HCT116 (cell line): ENCODE data around the gene CD68. TPM values are rescaled to one million over a fixed set of nuclear protein-coding genes. Genes with fewer than 3 reads are reported as not detected.

Experiments used
- ATAC-seq: fragments of 200-7000 bp; cut with Tn5 transposase; 2 replicates; pipeline ENCODE4 v1.9.1; 2020; ENCODE audit warnings: mild to moderate bottlenecking, moderate library complexity
- BruUV-seq: library from RNA; stranded (reverse); fragments of 400-500 nt; replicated peaks from 2 replicates; lab custom pipeline; 2021; lab: Mats Ljungman, UMichigan
- CTCF ChIA-PET: fragments of 300-600 bp; sonication (Branson Sonifier 250); formaldehyde crosslinking; loops from one replicate; lab custom pipeline; 2021; ENCODE audit warnings: antibody characterized with exemption; lab: Charles Lee
- POLR2A ChIA-PET: fragments of 300-600, 350-600 bp; sonication (Branson Sonifier 250); formaldehyde crosslinking; loops from one replicate; lab custom pipeline; 2021; ENCODE audit warnings: antibody characterized with exemption; lab: Charles Lee
- RAD21 ChIA-PET, 2 experiments: fragments of 300-600 bp; sonication (Branson Sonifier 250); formaldehyde crosslinking; loops; one replicate each; lab custom pipeline; 2023; ENCODE audit warnings: low total read pairs in 2 of 2; ENCODE audit not compliant: uncharacterized antibody in 2 of 2, unreplicated experiment in 2 of 2, low non-redundant PET in 1 of 2; lab: Charles Lee
- DNase-seq: peaks from one replicate; pipeline ENCODE4 v3.0.0-alpha.2; 2010; ENCODE audit warnings: low read depth, low spot score
- H2AFZ ChIP-seq: fragments of 200-600 bp; shearing (Covaris generic), sonication (generic); 2 replicates; pipeline ENCODE4 v1.6.1; 2017; ENCODE audit warnings: low read depth, mixed run types, mixed read lengths, antibody characterized with exemption, low read length; ENCODE audit not compliant: poor library complexity, severe bottlenecking
- H3K27ac ChIP-seq: 2 replicates; pipeline ENCODE4 v1.5.1; 2012; ENCODE audit warnings: low read depth, low read length
- H3K27me3 ChIP-seq: fragments of 200-600 bp; sonication (generic); 2 replicates; pipeline ENCODE4 v1.6.1; 2016; ENCODE audit warnings: mixed run types, low read length, mixed read lengths; ENCODE audit not compliant: insufficient read depth
- H3K36me3 ChIP-seq, 2 experiments: fragments of 200-500 bp in 1 of 2; fragments of 200-600 bp in 1 of 2; sonication (Bioruptor generic) in 1 of 2; sonication (generic) in 1 of 2; 2 replicates each; pipeline versions ENCODE4 v1.5.1 to v1.6.1; 2014 to 2016; ENCODE audit warnings: low read length in 2 of 2, inconsistent platforms in 1 of 2, mixed read lengths in 1 of 2, mixed run types in 1 of 2; ENCODE audit not compliant: insufficient read depth in 2 of 2, control insufficient read depth in 1 of 2
- H3K4me1 ChIP-seq, 2 experiments: fragments of 200-600 bp in 1 of 2; sonication (generic) in 1 of 2; 2 replicates each; pipeline versions ENCODE4 v1.5.1 to v1.6.1; 2012 to 2017; ENCODE audit warnings: low read length in 2 of 2, inconsistent platforms in 1 of 2, mild to moderate bottlenecking in 1 of 2, mixed read lengths in 1 of 2, mixed run types in 1 of 2, moderate library complexity in 1 of 2; ENCODE audit not compliant: insufficient read depth in 2 of 2, control insufficient read depth in 1 of 2
- H3K4me2 ChIP-seq: fragments of 200-600 bp; sonication (generic); 2 replicates; pipeline ENCODE4 v1.6.1; 2017; ENCODE audit warnings: mixed run types, low read length, mixed read lengths
- H3K4me3 ChIP-seq, 2 experiments: fragments of 200-600 bp in 1 of 2; sonication (generic) in 1 of 2; replicated peaks in 1 of 2; 2 replicates each; pipeline ENCODE4 v1.5.1; 2011 to 2016; ENCODE audit warnings: low read length in 2 of 2, control low read depth in 1 of 2, low read depth in 1 of 2, mild to moderate bottlenecking in 1 of 2, mixed read lengths in 1 of 2, mixed run types in 1 of 2
- H3K79me2 ChIP-seq: fragments of 200-600 bp; sonication (generic); 2 replicates; pipeline ENCODE4 v1.6.1; 2017; ENCODE audit warnings: mild to moderate bottlenecking, mixed run types, low read length, moderate library complexity, mixed read lengths; ENCODE audit not compliant: insufficient read depth
- H3K9ac ChIP-seq: fragments of 200-600 bp; sonication (generic); 2 replicates; pipeline ENCODE4 v1.6.1; 2016; ENCODE audit warnings: low read length, mixed read lengths
- H3K9me2 ChIP-seq: fragments of 200-600 bp; sonication (generic), shearing (Covaris generic); 2 replicates; pipeline ENCODE4 v1.6.1; 2017; ENCODE audit warnings: mixed run types, mild to moderate bottlenecking, moderate library complexity; ENCODE audit not compliant: insufficient read depth
- H3K9me3 ChIP-seq, 2 experiments: fragments of 200-500 bp in 1 of 2; fragments of 200-600 bp in 1 of 2; sonication (Bioruptor generic) in 1 of 2; sonication (generic) in 1 of 2; 2 replicates each; pipeline ENCODE4 v1.6.1; 2014 to 2017; ENCODE audit warnings: low read length in 2 of 2, mixed read lengths in 2 of 2, inconsistent platforms in 1 of 2, low read depth in 1 of 2, mild to moderate bottlenecking in 1 of 2, mixed run types in 1 of 2, moderate library complexity in 1 of 2; ENCODE audit not compliant: control insufficient read depth in 1 of 2, insufficient read depth in 1 of 2
- H4K20me1 ChIP-seq: fragments of 200-600 bp; sonication (generic), shearing (Covaris generic); 2 replicates; pipeline ENCODE4 v1.6.1; 2017; ENCODE audit warnings: mixed run types, mild to moderate bottlenecking, moderate library complexity; ENCODE audit not compliant: insufficient read depth
- CBX3 ChIP-seq: IDR thresholded peaks from 2 replicates; pipeline ENCODE4 v1.6.1; 2012; ENCODE audit warnings: low read depth
- EGR1 ChIP-seq: IDR thresholded peaks from 2 replicates; pipeline ENCODE4 v1.6.1; 2012; ENCODE audit warnings: low read depth
- ELF1 ChIP-seq: IDR thresholded peaks from 2 replicates; pipeline ENCODE4 v1.6.1; 2012; ENCODE audit warnings: low read depth, borderline replicate concordance
- EZH2 ChIP-seq: fragments of 200-600 bp; sonication (generic); IDR thresholded peaks from 2 replicates; pipeline ENCODE4 v1.6.1; 2017; ENCODE audit warnings: antibody characterized with exemption, mixed run types
- MAX ChIP-seq: IDR thresholded peaks from 2 replicates; pipeline ENCODE4 v1.6.1; 2012
- POLR2A ChIP-seq: IDR thresholded peaks from 2 replicates; pipeline ENCODE4 v1.7.0; 2011; ENCODE audit warnings: borderline replicate concordance; ENCODE audit not compliant: insufficient read depth, insufficient read length; ENCODE audit errors: extremely low read depth
- POLR2AphosphoS5 ChIP-seq: IDR thresholded peaks from 2 replicates; pipeline ENCODE4 v1.6.1; 2011; ENCODE audit warnings: mild to moderate bottlenecking, low read depth, low read length, moderate library complexity
- RAD21 ChIP-seq: IDR thresholded peaks from 2 replicates; pipeline ENCODE4 v1.6.1; 2012; ENCODE audit warnings: low read depth, mild to moderate bottlenecking
- SIN3A ChIP-seq: IDR thresholded peaks from 2 replicates; pipeline ENCODE4 v1.6.1; 2012; ENCODE audit warnings: low read depth
- SP1 ChIP-seq: IDR thresholded peaks from 2 replicates; pipeline ENCODE4 v1.6.1; 2012; ENCODE audit warnings: low read depth
- SRF ChIP-seq: IDR thresholded peaks from 2 replicates; pipeline ENCODE4 v1.6.1; 2012; ENCODE audit warnings: low read depth
- TCF7L2 ChIP-seq: IDR thresholded peaks from 2 replicates; pipeline ENCODE4 v1.7.0; 2011; ENCODE audit warnings: borderline replicate concordance, inconsistent platforms; ENCODE audit not compliant: insufficient read depth, insufficient read length; ENCODE audit errors: extremely low read depth
- YY1 ChIP-seq: IDR thresholded peaks from 2 replicates; pipeline ENCODE4 v1.6.1; 2011; ENCODE audit warnings: low read length, low read depth, moderate library complexity, mild to moderate bottlenecking; ENCODE audit not compliant: insufficient replicate concordance; ENCODE audit errors: extremely low read depth
- ZFX ChIP-seq: fragments of 450-650 bp; IDR thresholded peaks from 2 replicates; pipeline ENCODE4 v1.6.1; 2017
- intact Hi-C: fragments of 100-400 bp; cut with micrococcal nuclease; formaldehyde crosslinking; loops from 2 replicates; pipeline ENCODE4 v1.10.0; 2022
- total RNA-seq: library from RNA; stranded (reverse); gene quantifications from one replicate; pipeline ENCODE4 v1.2.1, GENCODE V29; 2021; ENCODE audit not compliant: unreplicated experiment
- TF ChIP-seq, protein P1 (sequence below): IDR thresholded peaks from 2 replicates; pipeline ENCODE4 v1.6.1; 2012; ENCODE audit warnings: low read depth

Gene CD68
- total RNA-seq, 1 experiment from 2014 or later: 7.0 TPM

DNA sequence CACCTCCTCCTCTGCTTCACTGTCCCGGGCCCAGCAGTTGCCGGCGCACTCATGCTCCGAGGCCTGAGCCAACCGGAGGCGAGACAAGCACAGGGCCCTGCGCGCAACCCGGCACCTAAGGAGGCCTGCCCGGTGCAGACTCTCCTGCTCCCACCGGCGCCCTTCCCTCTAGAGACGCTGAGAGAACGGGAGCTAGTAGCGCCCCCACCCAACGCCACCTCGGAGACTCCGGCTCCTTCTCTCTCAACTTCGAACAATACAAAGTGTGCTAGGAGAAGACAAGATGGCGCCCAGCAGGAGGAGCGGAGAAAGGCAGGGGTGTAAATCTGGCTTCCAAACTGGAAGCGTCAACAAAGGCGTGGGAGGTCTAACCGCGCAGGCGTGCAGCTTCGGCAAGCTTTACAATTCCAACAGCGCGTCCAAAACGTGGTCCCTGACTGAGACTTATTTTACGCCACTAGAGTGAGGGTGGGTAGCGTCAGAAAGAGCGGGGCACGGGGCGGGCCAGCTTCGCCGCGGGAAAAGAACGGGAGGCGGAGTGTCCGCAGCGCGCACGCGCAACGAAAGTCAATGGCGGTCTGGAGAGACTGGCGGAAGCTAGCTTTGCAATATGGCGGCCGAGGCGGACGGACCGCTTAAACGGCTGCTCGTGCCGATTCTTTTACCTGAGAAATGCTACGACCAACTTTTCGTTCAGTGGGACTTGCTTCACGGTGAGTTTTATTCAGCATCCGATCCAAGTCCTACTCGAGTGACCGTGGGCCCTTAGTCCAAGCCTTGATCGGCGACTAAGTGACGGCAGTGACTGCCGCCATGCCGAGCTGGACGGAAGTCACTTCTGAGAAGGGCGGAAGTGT is 4.0 kb downstream of the CD68 start, which contains the start of gene MPDU1:
Gene MPDU1, plus strand, starts transcription at position 600 of the 857 bp plus-strand sequence. Its CDS starts 11 bp downstream, at position 611.
- Histone ChIP-seq H3K9ac (peak within 1 kb of the TSS; percentile 98), H3K4me3 (peak within 1 kb of the TSS; percentile 60 to 97), H3K27me3 (no peaks in the 10 kb centered on the region), H3K9me3 (no peaks in the 10 kb centered on the region), H3K4me2 (peak within 1 kb of the TSS; percentile 96), H3K27ac (peak within 1 kb of the TSS; percentile 90), H2AFZ (no peak within 1 kb of the TSS), H3K36me3 (peaks cover 0 to 22% of the 10 kb centered on the region in 2 experiments; a peak in 2 of 4 replicates), H3K79me2 (peaks cover 53% of the 10 kb centered on the region), H3K9me2 (no peaks in the 10 kb centered on the region), H4K20me1 (no peaks in the 10 kb centered on the region), H3K4me1 (peaks cover 14 to 53% of the 10 kb centered on the region in 2 experiments)
- DNase-seq (peak; percentile 90), ATAC-seq (peak; percentile 67)
- ChIA-PET RAD21 (interaction anchor here (0.8 to 0.9 kb wide), 2 partner anchors 104 kb away, joined by 3 to 6 read pairs; partner anchors contain the start of gene TP53 (in 2 of the 2)), CTCF (interaction anchor here (1.0 to 4.9 kb wide), 7 partner anchors 10 to 252 kb away, joined by 3 to 39 read pairs (median 4); partner anchors contain the start of genes TP53 and WRAP53), POLR2A (interaction anchor here (0.8 to 3.4 kb wide), 14 partner anchors 9 to 363 kb away, joined by 3 to 37 read pairs (median 5); partner anchors contain the start of genes ACADVL, DLG4, FXR2 and NEURL4)
- BruUV-seq: TSS peak; percentile 84
- TF ChIP-seq, protein P1, sequence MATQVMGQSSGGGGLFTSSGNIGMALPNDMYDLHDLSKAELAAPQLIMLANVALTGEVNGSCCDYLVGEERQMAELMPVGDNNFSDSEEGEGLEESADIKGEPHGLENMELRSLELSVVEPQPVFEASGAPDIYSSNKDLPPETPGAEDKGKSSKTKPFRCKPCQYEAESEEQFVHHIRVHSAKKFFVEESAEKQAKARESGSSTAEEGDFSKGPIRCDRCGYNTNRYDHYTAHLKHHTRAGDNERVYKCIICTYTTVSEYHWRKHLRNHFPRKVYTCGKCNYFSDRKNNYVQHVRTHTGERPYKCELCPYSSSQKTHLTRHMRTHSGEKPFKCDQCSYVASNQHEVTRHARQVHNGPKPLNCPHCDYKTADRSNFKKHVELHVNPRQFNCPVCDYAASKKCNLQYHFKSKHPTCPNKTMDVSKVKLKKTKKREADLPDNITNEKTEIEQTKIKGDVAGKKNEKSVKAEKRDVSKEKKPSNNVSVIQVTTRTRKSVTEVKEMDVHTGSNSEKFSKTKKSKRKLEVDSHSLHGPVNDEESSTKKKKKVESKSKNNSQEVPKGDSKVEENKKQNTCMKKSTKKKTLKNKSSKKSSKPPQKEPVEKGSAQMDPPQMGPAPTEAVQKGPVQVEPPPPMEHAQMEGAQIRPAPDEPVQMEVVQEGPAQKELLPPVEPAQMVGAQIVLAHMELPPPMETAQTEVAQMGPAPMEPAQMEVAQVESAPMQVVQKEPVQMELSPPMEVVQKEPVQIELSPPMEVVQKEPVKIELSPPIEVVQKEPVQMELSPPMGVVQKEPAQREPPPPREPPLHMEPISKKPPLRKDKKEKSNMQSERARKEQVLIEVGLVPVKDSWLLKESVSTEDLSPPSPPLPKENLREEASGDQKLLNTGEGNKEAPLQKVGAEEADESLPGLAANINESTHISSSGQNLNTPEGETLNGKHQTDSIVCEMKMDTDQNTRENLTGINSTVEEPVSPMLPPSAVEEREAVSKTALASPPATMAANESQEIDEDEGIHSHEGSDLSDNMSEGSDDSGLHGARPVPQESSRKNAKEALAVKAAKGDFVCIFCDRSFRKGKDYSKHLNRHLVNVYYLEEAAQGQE: no peak
- TF ChIP-seq POLR2A (peak; percentile 59), SP1 (peak; percentile 45; the same call in 1 of the 2 replicates), ZFX (peak; percentile 90; the same call in 1 of the 2 replicates), POLR2AphosphoS5 (peak; percentile 69), CBX3 (no peak), TCF7L2 (peak; percentile 66), EZH2 (no peak), YY1 (peak; percentile 95), ELF1 (no peak; the same call in 1 of the 2 replicates), SIN3A (no peak), RAD21 (no peak), MAX (peak; percentile 97), EGR1 (peak; percentile 78), SRF (no peak)
- intact Hi-C loops: loop anchor here (1.0 to 5.0 kb wide), 2 partner anchors 103 to 254 kb away; no protein-coding TSS in a partner anchor
